HEK293 (cell line): ENCODE data around the gene SLC10A7.

Source experiments
- CTCF ChIA-PET: fragments of 350-600 bp; formaldehyde crosslinking; extraction: SDS; loops from one replicate; lab custom pipeline; 2021; ENCODE audit warnings: antibody characterized with exemption; lab: Yijun Ruan, JAX
- POLR2A ChIA-PET: fragments of 300-600 bp; formaldehyde crosslinking; extraction: SDS; loops from one replicate; lab custom pipeline; 2020; ENCODE audit warnings: antibody characterized with exemption, inconsistent platforms; lab: Yijun Ruan, JAX
- H3K27ac ChIP-seq: fragments of 200-500 bp; sonication (Bioruptor generic); 2 replicates; pipeline ENCODE4 v1.5.1; 2014; ENCODE audit warnings: low read depth, low read length, control low read depth, inconsistent platforms; ENCODE audit errors: extremely low read depth
- H3K36me3 ChIP-seq, 2 experiments: fragments of 200-500 bp in 1 of 2; sonication (Bioruptor generic) in 1 of 2; 1 replicate in 1 of 2; 2 replicates in 1 of 2; pipeline ENCODE4 v1.5.1; 2014 to 2017; ENCODE audit warnings: inconsistent platforms in 2 of 2, low read length in 2 of 2; ENCODE audit not compliant: control insufficient read depth in 2 of 2, insufficient read depth in 1 of 2
- H3K4me1 ChIP-seq: fragments of 200-500 bp; sonication (Bioruptor generic); 2 replicates; pipeline ENCODE4 v1.5.1; 2014; ENCODE audit warnings: mild to moderate bottlenecking, low read length, inconsistent platforms; ENCODE audit not compliant: control insufficient read depth, insufficient read depth
- H3K4me3 ChIP-seq: 2 replicates; pipeline ENCODE4 v1.5.1; 2011; ENCODE audit warnings: low read depth, mild to moderate bottlenecking, control low read depth, low read length, moderate library complexity
- H3K9me3 ChIP-seq: fragments of 200-500 bp; sonication (Bioruptor generic); 2 replicates; pipeline ENCODE4 v1.5.1; 2014; ENCODE audit warnings: low read depth, low read length, inconsistent platforms; ENCODE audit not compliant: control insufficient read depth, insufficient read depth
- BCL6B ChIP-seq: fragments of 450-650 bp; formaldehyde crosslinking; IDR thresholded peaks from 2 replicates; pipeline ENCODE4 v1.5.1; 2017; ENCODE audit warnings: missing biosample characterization, missing genetic modification characterization
- KLF17 ChIP-seq: fragments of 450-650 bp; formaldehyde crosslinking; IDR thresholded peaks from 2 replicates; pipeline ENCODE4 v1.5.1; 2016; ENCODE audit warnings: missing biosample characterization, missing genetic modification characterization
- KLF7 ChIP-seq: fragments of 450-650 bp; formaldehyde crosslinking; IDR thresholded peaks from 2 replicates; pipeline ENCODE4 v1.5.1; 2016; ENCODE audit warnings: missing biosample characterization, missing genetic modification characterization, borderline replicate concordance
- OSR2 ChIP-seq: fragments of 450-650 bp; formaldehyde crosslinking; IDR thresholded peaks from 2 replicates; pipeline ENCODE4 v1.5.1; 2016; ENCODE audit warnings: missing biosample characterization, missing genetic modification characterization
- OVOL3 ChIP-seq: fragments of 450-650 bp; formaldehyde crosslinking; IDR thresholded peaks from 2 replicates; pipeline ENCODE4 v1.5.1; 2016; ENCODE audit warnings: missing biosample characterization, missing genetic modification characterization
- PRDM4 ChIP-seq: fragments of 450-650 bp; formaldehyde crosslinking; IDR thresholded peaks from 2 replicates; pipeline ENCODE4 v1.5.1; 2017; ENCODE audit warnings: missing biosample characterization, missing genetic modification characterization
- RBAK ChIP-seq: fragments of 450-650 bp; formaldehyde crosslinking; IDR thresholded peaks from 2 replicates; pipeline ENCODE4 v1.5.1; 2016; ENCODE audit warnings: missing biosample characterization, missing genetic modification characterization
- SP2 ChIP-seq: fragments of 450-650 bp; formaldehyde crosslinking; IDR thresholded peaks from 2 replicates; pipeline ENCODE4 v1.5.1; 2016; ENCODE audit warnings: missing biosample characterization, missing genetic modification characterization
- ZBTB17 ChIP-seq: fragments of 450-650 bp; formaldehyde crosslinking; IDR thresholded peaks from 2 replicates; pipeline ENCODE4 v1.5.1; 2016; ENCODE audit warnings: missing biosample characterization, missing genetic modification characterization
- ZBTB20 ChIP-seq: fragments of 450-650 bp; formaldehyde crosslinking; IDR thresholded peaks from 2 replicates; pipeline ENCODE4 v1.5.1; 2016; ENCODE audit warnings: missing biosample characterization, missing genetic modification characterization
- ZFP3 ChIP-seq: fragments of 450-650 bp; formaldehyde crosslinking; IDR thresholded peaks from 2 replicates; pipeline ENCODE4 v1.5.1; 2016; ENCODE audit warnings: low read depth, missing biosample characterization, missing genetic modification characterization
- ZNF112 ChIP-seq: fragments of 450-650 bp; formaldehyde crosslinking; IDR thresholded peaks from 2 replicates; pipeline ENCODE4 v1.5.0; 2017; ENCODE audit warnings: missing biosample characterization, missing genetic modification characterization
- ZNF114 ChIP-seq: fragments of 450-650 bp; formaldehyde crosslinking; IDR thresholded peaks from 2 replicates; pipeline ENCODE4 v1.5.0; 2017; ENCODE audit warnings: missing biosample characterization, missing genetic modification characterization
- ZNF121 ChIP-seq: fragments of 450-650 bp; formaldehyde crosslinking; IDR thresholded peaks from 2 replicates; pipeline ENCODE4 v1.5.1; 2016; ENCODE audit warnings: missing biosample characterization, missing genetic modification characterization
- ZNF132 ChIP-seq: fragments of 450-650 bp; formaldehyde crosslinking; IDR thresholded peaks from 2 replicates; pipeline ENCODE4 v1.5.1; 2017; ENCODE audit warnings: missing biosample characterization, missing genetic modification characterization, borderline replicate concordance
- ZNF223 ChIP-seq: fragments of 450-650 bp; formaldehyde crosslinking; IDR thresholded peaks from 2 replicates; pipeline ENCODE4 v1.5.1; 2016; ENCODE audit warnings: missing biosample characterization, missing genetic modification characterization
- ZNF302 ChIP-seq: fragments of 450-650 bp; formaldehyde crosslinking; IDR thresholded peaks from 2 replicates; pipeline ENCODE4 v1.5.1; 2016; ENCODE audit warnings: missing biosample characterization, missing genetic modification characterization, low read depth
- ZNF335 ChIP-seq: fragments of 450-650 bp; formaldehyde crosslinking; conservative IDR thresholded peaks from 2 replicates; pipeline ENCODE4 v1.5.1; 2016; ENCODE audit warnings: missing biosample characterization, missing genetic modification characterization
- ZNF366 ChIP-seq: fragments of 450-650 bp; formaldehyde crosslinking; conservative IDR thresholded peaks from 2 replicates; pipeline ENCODE4 v1.5.1; 2016; ENCODE audit warnings: missing biosample characterization, missing genetic modification characterization
- ZNF473 ChIP-seq: fragments of 450-650 bp; formaldehyde crosslinking; IDR thresholded peaks from 2 replicates; pipeline ENCODE4 v1.5.1; 2017; ENCODE audit warnings: missing biosample characterization, missing genetic modification characterization
- ZNF549 ChIP-seq: fragments of 450-650 bp; IDR thresholded peaks from 2 replicates; pipeline ENCODE4 v1.5.1; 2018; ENCODE audit warnings: missing biosample characterization, missing genetic modification characterization, mild to moderate bottlenecking, inconsistent platforms, moderate library complexity
- ZNF571 ChIP-seq: fragments of 450-650 bp; formaldehyde crosslinking; IDR thresholded peaks from 2 replicates; pipeline ENCODE4 v1.5.0; 2017; ENCODE audit warnings: missing biosample characterization, missing genetic modification characterization
- ZNF692 ChIP-seq: fragments of 450-650 bp; formaldehyde crosslinking; IDR thresholded peaks from 2 replicates; pipeline ENCODE4 v1.5.1; 2016; ENCODE audit warnings: missing biosample characterization, missing genetic modification characterization
- ZNF707 ChIP-seq: fragments of 450-650 bp; formaldehyde crosslinking; IDR thresholded peaks from 2 replicates; pipeline ENCODE4 v1.5.1; 2016; ENCODE audit warnings: missing biosample characterization, missing genetic modification characterization

SLC10A7 gene

GRCh38 chr4:146283758-146284651, 237.7 kb downstream of the SLC10A7 start:
- H3K36me3 ChIP-seq: peaks cover 0 to 6% of the 10 kb centered on the region in 2 experiments; a peak in 1 of 3 replicates
- no peak overlapping the region for H3K27ac ChIP-seq
- TF ChIP-seq ZNF114 (no peak), ZNF132 (no peak), ZNF335 (tag by site-specific recombination) (no peak), ZNF223 (tag by site-specific recombination) (no peak), ZNF121 (tag by site-specific recombination) (no peak), ZBTB17 (tag by site-specific recombination) (no peak), SP2 (no peak), ZNF366 (tag by site-specific recombination) (no peak), ZFP3 (tag by site-specific recombination) (no peak), BCL6B (no peak), ZNF692 (tag by site-specific recombination) (no peak), ZBTB20 (tag by site-specific recombination) (no peak), ZNF707 (tag by site-specific recombination) (no peak)
- POLR2A ChIA-PET: no interaction called here
- H3K4me1 ChIP-seq: no peaks in the 10 kb centered on the region
- no peaks in the 10 kb centered on the region for H3K9me3 ChIP-seq
- no peak overlapping the region for H3K4me3 ChIP-seq
- CTCF ChIA-PET: no interaction called here

GRCh38 chr4:146282657-146283056, 239.1 kb downstream of the SLC10A7 start:
- Histone ChIP-seq H3K4me1 (no peaks in the 10 kb centered on the region), H3K36me3 (peaks cover 0 to 6% of the 10 kb centered on the region in 2 experiments; a peak in 1 of 3 replicates), H3K4me3 (no peak overlapping the region), H3K9me3 (no peaks in the 10 kb centered on the region), H3K27ac (no peak overlapping the region)
- ChIA-PET CTCF (no interaction called here), POLR2A (no interaction called here)
- no peak for TF ChIP-seq ZNF302
- no peak for TF ChIP-seq ZNF549 (tag by site-specific recombination)
- no peak for TF ChIP-seq OSR2
- TF ChIP-seq KLF17 (tag by site-specific recombination): no peak
- TF ChIP-seq ZNF121 (tag by site-specific recombination): no peak
- no peak for TF ChIP-seq PRDM4 (tag by site-specific recombination)
- no peak for TF ChIP-seq ZNF473 (tag by site-specific recombination)
- TF ChIP-seq OVOL3 (tag by site-specific recombination): no peak
- TF ChIP-seq KLF7 (tag by site-specific recombination): no peak
- no peak for TF ChIP-seq ZNF571
- no peak for TF ChIP-seq RBAK (tag by site-specific recombination)
- no peak for TF ChIP-seq ZNF112
